ENCODE results near the gene TSPAN33.
"Not testable (repeated sequence)": the region's sequence is repeated elsewhere in the genome, so short reads cannot be mapped to it uniquely, and the experiment has no call there.

Gene TSPAN33

DNA sequence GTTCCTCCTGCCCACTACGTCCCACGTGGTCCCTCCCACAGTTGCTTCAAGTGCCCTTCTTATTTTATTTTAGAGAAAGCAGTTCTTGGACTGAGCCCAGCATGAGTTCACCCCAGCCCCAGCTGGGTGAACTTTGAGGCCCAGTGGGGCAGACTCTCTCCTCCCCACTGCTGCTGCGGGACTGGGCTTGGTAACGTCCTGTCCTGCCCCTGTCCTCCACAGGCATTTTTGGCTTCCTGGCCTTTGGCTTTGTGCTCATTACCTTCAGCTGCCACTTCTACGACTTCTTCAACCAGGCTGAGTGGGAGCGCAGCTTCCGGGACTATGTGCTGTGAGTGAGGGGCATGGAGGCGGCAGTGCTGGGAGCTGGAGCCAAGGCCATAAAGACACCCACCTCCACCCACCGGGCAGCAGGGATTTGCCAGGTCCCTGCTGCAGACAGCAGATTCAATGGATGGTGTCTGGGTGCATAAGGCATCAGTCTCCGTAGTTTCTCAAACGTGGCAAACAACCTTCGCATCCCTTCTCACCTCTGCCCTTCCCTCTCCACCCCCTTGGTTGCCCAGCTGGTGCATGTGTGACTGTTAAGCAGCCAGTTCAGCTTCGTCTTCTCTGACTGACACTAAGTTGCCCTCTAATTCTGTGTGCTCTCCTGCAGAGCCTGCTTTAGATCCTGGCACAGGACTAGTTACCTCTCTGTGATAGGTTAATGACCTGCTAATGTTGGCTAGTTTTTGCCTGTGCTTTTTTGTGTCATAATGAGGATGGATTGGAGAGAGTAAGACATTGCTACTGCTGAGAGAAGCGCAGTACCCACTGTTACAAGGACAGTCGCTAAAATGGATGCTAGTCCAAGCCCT, 64.8 kb downstream of the TSPAN33 start:
- DNase-seq, result no peak

DNA sequence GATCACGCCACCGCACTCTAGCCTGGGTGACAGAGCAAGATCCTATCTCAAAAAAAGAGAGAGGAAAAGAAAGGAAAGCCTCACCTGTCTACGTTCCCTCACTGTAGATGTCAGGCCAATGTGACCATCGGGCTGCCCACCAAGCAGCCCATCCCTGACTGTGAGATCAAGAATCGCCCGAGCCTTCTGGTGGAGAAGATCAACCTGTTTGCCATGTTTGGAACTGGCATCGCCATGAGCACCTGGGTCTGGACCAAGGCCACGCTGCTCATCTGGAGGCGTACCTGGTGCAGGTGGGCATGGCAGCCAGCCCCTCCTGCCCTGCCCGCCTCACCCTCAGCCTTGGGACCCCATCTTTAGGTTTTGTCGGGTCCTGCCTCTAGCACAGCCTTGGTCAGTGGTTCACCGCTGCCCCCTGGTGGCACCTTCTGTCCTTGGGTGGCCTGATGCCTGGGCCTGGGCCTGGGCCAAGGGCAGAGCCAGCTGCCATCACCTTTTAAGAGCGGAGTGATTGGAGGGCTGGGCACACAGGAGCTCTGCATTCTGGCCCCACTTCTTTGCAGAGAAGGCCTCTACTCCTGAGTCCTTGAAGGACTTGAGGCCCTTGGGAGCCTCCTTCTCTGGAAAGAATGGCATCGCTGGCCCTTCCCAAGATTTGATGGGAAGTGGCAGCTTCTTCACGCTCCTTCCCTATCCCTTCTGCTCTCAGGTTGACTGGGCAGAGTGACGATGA, 65.9 kb downstream of the TSPAN33 start:
- peak; percentile 76 to 92 (median 86) for DNase-seq

DNA sequence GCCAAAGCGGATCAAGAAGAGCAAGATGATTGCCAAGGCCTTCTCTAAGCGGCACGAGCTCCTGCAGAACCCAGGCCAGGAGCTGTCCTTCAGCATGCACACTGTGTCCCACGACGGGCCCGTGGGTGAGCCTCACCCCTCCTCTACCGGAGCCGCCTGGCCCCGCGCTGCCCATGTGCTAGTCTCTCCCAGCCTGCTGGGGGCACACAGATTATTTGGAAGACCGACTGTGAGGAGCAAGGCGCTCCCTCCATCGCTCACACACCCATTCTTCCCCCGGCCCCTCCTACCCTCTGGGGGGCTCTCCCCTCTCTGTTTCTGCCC, 66.4 kb downstream of the TSPAN33 start:
- DNase-seq, result no peak

- DNase-seq, result no peak
These were observed 67.6 kb downstream of the TSPAN33 start for GRCh38 chr7:129212126-129212525.

DNA sequence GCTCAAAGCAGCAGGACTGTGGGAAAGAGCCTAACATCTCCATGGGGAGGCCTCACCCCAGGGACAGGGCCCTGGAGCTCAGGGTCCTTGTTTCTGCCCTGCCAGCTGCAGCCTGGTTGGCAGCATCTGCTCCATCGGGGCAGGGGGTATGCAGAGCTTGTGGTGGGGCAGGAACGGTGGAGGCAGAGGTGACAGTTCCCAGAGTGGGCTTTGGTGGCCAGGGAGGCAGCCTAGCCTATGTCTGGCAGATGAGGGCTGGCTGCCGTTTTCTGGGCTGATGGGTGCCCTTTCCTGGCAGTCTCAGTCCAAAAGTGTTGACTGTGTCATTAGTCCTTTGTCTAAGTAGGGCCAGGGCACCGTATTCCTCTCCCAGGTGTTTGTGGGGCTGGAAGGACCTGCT, 68.1 kb downstream of the TSPAN33 start:
- DNase-seq, result no peak

- peak in 3 of 4 experiments; percentile 17 to 43 (median 30) for DNase-seq
These were observed 69.3 kb downstream of the TSPAN33 start for GRCh38 chr7:129213828-129214227.

DNA sequence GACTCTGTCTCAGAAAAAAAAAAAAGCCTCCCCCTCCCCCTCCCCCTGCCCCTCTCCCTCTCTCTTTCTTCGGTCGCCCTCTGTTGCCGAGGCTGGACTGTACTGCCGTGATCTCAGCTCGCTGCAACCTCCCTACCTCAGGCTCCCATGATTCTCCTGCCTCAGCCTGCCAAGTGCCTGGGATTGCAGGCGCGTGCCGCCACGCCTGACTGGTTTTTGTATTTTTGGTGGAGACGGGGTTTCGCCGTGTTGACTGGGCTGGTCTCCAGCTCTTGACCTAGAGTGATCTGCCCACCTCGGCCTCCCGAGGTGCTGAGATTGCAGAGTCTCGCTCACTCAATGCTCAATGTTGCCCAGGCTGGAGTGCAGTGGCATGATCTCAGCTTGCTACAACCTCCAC, 71.2 kb downstream of the TSPAN33 start:
- DNase-seq, result not testable (repeated sequence)

- not testable (repeated sequence) for DNase-seq
These were observed 71.7 kb downstream of the TSPAN33 start for GRCh38 chr7:129216101-129216715.

DNA sequence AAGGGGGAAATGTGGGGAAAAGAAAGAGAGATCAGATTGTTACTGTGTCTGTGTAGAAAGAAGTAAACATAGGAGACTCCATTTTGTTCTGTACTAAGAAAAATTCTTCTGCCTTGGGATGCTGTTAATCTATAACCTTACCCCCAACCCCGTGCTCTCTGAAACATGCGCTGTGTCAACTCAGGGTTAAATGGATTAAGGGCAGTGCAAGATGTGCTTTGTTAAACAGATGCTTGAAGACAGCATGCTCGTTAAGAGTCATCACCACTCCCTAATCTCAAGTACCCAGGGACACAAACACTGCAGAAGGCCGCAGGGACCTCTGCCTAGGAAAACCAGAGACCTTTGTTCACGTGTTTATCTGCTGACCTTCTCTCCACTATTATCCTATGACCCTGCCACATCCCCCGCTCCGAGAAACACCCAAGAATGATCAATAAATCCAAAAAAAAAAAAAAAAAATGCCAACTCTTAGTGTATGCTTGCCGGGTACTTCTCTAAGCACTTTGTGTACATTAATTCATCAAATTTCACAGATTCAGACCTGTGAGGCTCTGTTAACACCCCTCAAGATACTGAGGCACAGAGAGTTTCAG, 72.4 kb downstream of the TSPAN33 start:
- not testable (repeated sequence) for DNase-seq

DNA sequence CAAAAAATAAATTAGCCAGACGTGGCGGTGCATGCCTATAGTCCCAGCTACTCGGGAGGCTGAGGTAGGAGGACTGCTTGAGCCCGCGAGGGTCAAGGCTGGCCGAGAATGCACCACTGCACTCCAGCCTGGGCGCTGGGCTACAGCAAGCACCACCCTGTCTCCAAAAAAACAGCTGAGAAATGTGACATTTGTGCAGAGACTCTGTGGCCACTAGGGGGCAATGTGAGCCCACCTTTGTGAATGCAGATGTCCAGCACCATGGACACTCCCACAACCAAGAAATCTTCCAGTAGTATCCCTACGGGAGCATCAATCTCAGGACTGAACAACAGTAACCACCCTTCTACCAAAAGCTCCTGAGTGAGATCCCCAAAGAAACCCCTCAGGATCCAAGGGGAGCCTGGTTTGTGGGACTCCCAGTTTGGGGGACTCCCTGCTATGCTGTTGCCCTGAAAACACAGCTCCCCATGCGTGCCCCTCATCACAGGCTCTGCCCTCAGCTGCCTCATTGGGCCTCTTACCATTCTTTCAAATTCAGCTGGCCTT, 74.1 kb downstream of the TSPAN33 start:
- DNase-seq, result peak; percentile 90 to 95 (median 92)

- DNase-seq, result not testable (repeated sequence)
These were observed 74.7 kb downstream of the TSPAN33 start for GRCh38 chr7:129219166-129219565.

Measured in suppressor macrophage (primary cell).